ENCODE results near the gene ACER2.

DNA sequence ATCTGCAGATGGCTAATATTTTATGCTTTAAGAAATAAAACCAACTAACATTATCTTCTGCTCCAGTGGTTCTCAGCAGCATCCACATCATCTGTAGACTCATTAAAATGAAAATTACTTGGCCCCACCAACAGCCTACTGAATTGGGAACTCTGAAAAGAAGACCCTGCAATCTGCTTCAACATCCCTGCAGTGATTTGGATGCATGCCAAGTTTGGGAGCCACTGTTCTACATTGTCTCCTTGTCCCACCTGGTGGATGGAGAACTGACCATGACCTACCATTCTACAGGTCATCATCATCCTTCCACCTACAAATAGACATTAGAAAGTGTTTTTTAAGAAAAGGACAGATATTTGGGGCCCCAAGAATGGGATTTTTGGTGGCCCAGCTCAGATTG lies 71.1 kb downstream of the ACER2 start:
- TF ChIP-seq ZBTB1 (tag by site-specific recombination; IDR thresholded peaks at IDR 0.05) (no peak), ZFP3 (tag by site-specific recombination; IDR thresholded peaks at IDR 0.05; ENCODE audit: low read depth) (no peak), CTCF (tag by site-specific recombination; IDR thresholded peaks at IDR 0.05) (no peak), HOXC10 (CRISPR knock-in tag; IDR thresholded peaks at IDR 0.05) (no peak), ZNF24 (tag by site-specific recombination; IDR thresholded peaks at IDR 0.05) (no peak), ZNF664 (tag by site-specific recombination; IDR thresholded peaks at IDR 0.05) (no peak), ZNF362 (tag by site-specific recombination; IDR thresholded peaks at IDR 0.05) (no peak), ZNF248 (tag by site-specific recombination; IDR thresholded peaks at IDR 0.05) (no peak), ZNF354C (tag by site-specific recombination; IDR thresholded peaks at IDR 0.05; ENCODE audit: borderline replicate concordance, low read depth) (no peak), ZBTB21 (tag by site-specific recombination; IDR thresholded peaks at IDR 0.05) (no peak)
- TF ChIP-seq, protein P1, sequence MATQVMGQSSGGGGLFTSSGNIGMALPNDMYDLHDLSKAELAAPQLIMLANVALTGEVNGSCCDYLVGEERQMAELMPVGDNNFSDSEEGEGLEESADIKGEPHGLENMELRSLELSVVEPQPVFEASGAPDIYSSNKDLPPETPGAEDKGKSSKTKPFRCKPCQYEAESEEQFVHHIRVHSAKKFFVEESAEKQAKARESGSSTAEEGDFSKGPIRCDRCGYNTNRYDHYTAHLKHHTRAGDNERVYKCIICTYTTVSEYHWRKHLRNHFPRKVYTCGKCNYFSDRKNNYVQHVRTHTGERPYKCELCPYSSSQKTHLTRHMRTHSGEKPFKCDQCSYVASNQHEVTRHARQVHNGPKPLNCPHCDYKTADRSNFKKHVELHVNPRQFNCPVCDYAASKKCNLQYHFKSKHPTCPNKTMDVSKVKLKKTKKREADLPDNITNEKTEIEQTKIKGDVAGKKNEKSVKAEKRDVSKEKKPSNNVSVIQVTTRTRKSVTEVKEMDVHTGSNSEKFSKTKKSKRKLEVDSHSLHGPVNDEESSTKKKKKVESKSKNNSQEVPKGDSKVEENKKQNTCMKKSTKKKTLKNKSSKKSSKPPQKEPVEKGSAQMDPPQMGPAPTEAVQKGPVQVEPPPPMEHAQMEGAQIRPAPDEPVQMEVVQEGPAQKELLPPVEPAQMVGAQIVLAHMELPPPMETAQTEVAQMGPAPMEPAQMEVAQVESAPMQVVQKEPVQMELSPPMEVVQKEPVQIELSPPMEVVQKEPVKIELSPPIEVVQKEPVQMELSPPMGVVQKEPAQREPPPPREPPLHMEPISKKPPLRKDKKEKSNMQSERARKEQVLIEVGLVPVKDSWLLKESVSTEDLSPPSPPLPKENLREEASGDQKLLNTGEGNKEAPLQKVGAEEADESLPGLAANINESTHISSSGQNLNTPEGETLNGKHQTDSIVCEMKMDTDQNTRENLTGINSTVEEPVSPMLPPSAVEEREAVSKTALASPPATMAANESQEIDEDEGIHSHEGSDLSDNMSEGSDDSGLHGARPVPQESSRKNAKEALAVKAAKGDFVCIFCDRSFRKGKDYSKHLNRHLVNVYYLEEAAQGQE (tag by site-specific recombination; IDR thresholded peaks at IDR 0.05): no peak
- TF ChIP-seq, protein P2, sequence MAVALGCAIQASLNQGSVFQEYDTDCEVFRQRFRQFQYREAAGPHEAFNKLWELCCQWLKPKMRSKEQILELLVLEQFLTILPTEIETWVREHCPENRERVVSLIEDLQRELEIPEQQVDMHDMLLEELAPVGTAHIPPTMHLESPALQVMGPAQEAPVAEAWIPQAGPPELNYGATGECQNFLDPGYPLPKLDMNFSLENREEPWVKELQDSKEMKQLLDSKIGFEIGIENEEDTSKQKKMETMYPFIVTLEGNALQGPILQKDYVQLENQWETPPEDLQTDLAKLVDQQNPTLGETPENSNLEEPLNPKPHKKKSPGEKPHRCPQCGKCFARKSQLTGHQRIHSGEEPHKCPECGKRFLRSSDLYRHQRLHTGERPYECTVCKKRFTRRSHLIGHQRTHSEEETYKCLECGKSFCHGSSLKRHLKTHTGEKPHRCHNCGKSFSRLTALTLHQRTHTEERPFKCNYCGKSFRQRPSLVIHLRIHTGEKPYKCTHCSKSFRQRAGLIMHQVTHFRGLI (tag by site-specific recombination; IDR thresholded peaks at IDR 0.05): no peak

Measured in HEK293 (cell line).